C4-2B (cell line): ENCODE measurements around the gene LANCL2.

Source experiments
- H3K27ac ChIP-seq: fragments of 450-650 bp; 2 replicates; pipeline ENCODE4 v1.5.1; 2017
- ZFX ChIP-seq: fragments of 450-650 bp; IDR thresholded peaks from 2 replicates; pipeline ENCODE4 v1.6.1; 2017
- TF ChIP-seq, protein P1 (sequence below): fragments of 450-650 bp; conservative IDR thresholded peaks from 2 replicates; pipeline ENCODE4 v1.5.1; 2017; ENCODE audit warnings: mild to moderate bottlenecking

LANCL2 gene

DNA sequence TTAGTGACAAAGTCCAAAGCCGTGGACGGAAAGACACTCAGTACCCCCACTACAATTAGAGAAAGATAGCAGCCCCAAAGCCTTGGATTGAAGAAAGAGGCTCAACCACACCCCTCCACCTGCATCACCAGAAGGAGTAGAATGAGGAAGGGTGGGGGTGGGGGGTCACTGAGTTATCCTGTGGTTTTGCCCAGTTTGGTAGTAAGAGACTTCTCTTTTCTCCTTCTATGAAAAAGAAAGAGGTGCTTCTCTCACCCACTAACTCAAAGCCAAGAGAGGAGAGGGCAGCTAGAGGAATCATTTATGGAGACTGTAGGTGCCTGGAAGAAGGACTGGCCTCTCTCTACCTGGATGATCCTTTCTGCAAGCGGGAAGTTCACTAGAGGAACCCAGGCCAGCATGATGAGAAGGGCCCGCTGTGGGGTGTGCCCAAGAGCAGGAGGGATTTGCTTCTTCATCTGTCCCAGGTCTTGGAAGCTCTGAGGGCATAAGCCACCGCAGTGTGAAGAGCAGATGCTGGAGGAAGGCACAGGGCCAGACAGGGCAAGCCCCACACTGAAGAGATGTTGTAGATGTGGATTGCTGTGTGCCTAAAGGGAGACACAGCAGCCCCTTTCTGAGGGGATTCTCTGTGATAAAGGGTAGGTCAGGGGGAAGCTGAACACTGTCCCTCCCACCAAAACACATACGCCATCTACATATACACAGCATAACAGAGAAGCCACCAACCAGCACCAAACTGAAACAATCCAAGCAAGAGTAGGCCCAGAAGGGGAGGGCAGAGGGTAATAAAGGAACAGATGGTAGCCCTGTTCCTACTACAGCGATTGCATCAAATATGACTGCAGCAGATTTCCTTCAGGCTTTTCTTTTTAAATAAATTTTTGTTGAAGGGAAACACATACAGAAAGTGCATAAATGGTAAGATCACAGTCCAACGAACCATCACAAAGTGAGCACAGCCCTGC is 25.8 kb upstream of the LANCL2 start:
- H3K27ac ChIP-seq = no peak overlapping the region
- TF ChIP-seq ZFX = no peak
- TF ChIP-seq, protein P1, sequence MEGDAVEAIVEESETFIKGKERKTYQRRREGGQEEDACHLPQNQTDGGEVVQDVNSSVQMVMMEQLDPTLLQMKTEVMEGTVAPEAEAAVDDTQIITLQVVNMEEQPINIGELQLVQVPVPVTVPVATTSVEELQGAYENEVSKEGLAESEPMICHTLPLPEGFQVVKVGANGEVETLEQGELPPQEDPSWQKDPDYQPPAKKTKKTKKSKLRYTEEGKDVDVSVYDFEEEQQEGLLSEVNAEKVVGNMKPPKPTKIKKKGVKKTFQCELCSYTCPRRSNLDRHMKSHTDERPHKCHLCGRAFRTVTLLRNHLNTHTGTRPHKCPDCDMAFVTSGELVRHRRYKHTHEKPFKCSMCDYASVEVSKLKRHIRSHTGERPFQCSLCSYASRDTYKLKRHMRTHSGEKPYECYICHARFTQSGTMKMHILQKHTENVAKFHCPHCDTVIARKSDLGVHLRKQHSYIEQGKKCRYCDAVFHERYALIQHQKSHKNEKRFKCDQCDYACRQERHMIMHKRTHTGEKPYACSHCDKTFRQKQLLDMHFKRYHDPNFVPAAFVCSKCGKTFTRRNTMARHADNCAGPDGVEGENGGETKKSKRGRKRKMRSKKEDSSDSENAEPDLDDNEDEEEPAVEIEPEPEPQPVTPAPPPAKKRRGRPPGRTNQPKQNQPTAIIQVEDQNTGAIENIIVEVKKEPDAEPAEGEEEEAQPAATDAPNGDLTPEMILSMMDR = no peak

DNA sequence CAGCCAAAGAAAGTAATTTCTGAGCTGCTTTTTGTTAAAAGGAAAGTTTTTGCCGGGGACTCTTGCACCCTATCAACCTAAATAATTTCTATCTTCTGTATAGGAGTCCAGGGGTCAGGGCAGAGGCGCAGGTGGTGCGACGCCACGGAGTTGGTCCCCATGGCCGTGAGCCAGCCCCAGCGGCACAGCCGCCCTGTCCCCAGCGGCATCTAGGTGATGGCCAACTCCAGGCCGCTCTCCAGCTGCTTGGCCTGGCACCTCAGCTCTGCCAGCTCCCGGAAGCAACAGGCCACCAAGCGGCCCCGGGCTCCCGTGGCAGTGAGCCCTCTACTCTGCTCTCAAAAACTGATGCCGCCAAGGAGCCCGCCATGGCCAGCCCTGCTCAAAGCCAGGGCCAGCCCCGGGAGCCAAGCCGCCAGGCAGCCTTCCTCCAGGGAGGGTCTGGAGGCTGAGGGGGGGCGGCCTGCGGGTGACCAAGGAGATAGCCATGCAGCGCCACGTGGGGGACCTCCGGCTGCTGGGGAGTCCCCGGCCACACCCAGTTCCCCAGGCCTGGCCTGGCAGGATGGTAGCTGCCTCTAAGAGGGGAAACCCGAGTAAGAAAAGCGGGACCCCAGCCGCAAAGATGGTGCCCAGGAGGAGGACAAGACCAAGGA is 22.8 kb upstream of the LANCL2 start:
- no peak overlapping the region for H3K27ac ChIP-seq
- TF ChIP-seq ZFX = no peak
- TF ChIP-seq, protein P1 = no peak

DNA sequence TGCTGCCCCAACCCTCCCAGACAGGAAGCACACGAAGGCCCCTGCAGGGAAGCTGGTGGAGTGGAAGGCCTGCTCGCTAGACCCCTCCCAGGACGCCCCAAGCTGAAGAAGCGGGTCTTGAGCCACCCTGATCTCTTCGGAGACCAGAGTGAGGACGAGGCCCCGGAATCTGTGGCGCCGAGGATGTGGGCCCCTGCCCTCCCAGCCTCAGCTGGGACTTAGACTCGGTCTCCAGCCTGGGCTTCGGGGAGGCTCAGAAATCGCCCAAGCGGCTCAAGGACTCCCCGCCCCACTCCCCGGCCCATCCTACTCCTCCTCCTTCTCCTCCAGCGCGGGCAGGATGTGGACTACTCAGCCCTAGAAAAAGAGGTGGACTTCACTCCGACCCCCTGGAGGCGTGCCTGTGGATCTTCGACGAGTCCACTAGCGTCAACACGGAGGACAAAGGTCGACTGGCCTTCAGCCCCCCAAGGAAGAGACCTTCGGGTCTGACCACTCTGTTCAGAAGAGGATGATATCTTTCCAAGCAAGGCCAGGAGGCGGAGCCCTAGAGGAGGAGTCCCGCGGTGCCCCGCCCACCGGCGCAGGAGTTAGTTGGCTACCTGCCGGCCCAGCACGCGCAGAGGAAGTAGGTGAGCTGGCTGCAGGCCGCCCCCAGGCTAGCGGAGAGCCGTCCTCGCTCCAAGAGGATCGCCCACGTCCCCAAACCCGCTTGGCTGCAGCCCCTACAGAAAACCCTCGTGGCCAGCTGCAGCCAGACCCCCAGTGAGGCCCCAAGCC is 21.9 kb upstream of the LANCL2 start:
- no peak overlapping the region for H3K27ac ChIP-seq
- TF ChIP-seq ZFX = no peak
- TF ChIP-seq, protein P1 = no peak

DNA sequence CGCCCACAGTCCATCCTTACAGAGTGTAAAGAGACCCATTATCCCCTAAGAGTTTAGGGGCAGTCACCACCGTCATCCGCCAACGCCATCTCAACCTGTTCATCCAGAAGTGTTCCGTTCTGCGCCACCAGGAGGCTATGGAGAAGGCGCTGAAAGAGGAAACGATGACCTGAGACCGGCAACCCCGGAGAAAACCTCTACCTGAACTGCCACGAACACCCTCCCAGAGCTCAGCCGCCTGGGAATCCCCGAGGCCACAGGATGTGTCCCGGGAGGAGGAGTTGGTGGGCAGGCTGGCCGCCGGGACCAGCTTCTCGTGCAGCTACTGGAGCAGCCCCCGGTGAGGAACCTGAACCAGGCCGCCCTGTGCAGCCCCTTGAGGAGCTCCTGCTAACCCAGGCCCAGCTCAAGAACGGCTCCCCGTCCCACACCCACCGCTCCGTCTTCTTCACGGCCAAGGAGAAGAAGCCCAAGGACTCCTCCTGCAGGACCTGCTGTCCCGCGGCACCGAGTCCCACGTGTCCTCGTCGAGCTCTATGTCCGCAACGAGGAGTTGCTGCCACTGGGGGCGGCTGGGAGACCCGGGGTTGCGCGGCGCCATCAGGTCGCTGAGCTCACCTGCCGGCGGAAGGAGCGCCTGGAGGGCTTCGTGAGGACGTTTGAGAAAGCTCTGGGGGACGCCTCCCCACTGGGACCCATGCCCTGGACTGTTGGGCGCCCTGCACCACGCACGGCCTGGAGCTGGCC is 21.1 kb upstream of the LANCL2 start:
- no peak overlapping the region for H3K27ac ChIP-seq
- no peak for TF ChIP-seq ZFX
- TF ChIP-seq, protein P1 = no peak

DNA sequence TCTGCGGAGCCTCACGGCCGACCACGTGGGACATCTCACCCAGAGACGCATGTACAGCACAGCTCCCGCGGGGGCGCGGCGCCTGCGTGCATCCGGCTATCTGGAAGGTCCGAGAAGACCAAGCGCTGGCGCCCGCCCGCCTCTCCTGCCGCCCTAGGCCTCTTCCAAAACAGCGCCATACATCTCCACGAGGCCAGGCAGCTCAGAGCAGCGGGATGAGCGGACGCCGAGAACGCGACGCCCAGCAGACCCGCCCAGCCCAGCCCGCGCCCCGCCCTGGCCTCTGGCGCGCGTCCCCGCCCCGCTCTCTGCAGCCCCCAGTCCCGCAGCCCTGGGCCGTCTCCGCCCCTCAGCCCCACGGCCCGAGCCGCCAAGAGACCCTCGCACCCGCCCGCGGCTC is 20.3 kb upstream of the LANCL2 start:
- no peak overlapping the region for H3K27ac ChIP-seq
- TF ChIP-seq ZFX = no peak
- TF ChIP-seq, protein P1 = no peak

DNA sequence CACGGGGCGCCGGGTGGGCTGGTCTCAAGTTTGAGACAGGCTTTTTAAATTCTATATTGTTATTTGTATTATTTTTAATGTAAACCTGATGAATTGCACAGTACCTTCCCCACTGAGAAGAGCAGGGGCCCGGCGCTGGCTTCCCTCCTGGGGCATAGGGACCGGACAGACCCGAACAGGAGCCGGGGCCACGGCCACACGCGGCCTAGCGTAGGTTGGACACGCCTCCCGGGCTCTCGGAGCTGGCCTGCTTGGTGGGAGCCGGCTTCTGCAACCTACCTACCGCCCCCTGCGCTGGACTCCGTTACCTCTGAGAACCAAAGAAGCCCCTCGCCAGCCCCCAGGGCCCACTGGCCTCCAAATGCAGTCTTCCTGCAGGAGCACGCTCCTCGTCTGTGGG is 19.8 kb upstream of the LANCL2 start:
- no peak overlapping the region for H3K27ac ChIP-seq
- TF ChIP-seq ZFX = no peak
- TF ChIP-seq, protein P1 = no peak
